Coronary artery (tissue), 2 donors: ENCODE results near the gene NLRC3.

Source experiments
- DNase-seq: peaks from one replicate; pipeline ENCODE4 v3.0.0-alpha.2; 2017; ENCODE audit warnings: low spot score
- H3K27ac ChIP-seq, 2 donors: fragments of 200-600 bp; sonication (generic); one replicate each; pipeline ENCODE4 v1.5.1; 2016 to 2019
- H3K4me3 ChIP-seq: fragments of 200-600 bp; sonication (generic); 2 replicates; pipeline ENCODE4 v1.5.1; 2016; ENCODE audit warnings: mild to moderate bottlenecking, moderate library complexity
- CTCF ChIP-seq: fragments of 200-600 bp; sonication (generic); IDR thresholded peaks from one replicate; pipeline ENCODE4 v1.5.1; 2019; ENCODE audit warnings: antibody characterized with exemption

The NLRC3 gene

DNA sequence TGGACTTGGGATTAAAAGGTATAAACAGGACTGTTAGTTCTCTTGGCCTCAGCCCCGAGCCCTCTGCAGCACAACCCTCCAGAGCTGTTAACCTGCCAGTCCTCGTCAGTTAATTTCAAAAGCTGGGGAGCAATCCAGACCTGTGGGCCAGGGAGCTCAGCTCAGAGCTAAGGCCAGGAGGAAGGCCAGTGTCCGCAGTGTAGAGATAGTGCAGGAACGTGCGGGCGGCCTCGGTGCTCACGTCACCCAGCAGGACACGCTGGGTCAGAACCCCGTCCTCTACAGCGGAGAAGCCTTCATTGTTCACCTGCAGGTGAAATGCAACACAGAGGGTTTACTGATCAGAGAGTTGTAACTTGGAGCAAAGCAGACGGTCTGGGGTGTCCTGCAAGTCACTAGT lies 15.4 kb upstream of the NLRC3 start:
- Histone ChIP-seq H3K4me3 (no peak overlapping the region), H3K27ac (no peak overlapping the region)
- no peak for TF ChIP-seq CTCF
- DNase-seq, result no peak

GRCh38 chr16:3591991-3592390 lies 14.8 kb upstream of the NLRC3 start:
- DNase-seq, result no peak
- TF ChIP-seq CTCF, result no peak
- no peak overlapping the region for H3K4me3 ChIP-seq
- H3K27ac ChIP-seq, result no peak overlapping the region

DNA sequence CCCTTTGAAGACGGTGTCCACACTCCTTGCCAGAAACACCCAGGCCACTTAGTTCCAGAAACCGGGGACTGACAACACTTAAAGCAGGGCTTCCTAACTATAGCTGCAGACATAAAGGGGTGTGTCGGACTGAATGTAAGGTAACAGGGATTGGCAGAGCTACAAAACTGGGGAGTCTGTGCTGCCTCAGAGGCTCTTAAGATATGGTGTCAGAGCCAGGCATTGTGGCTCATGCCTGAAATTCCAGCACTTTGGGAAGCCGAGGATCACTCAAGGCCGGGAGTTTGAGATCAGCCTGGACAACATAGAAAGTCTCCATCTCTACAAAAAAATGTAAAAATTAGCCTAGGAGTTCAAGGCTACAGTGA lies 14.2 kb upstream of the NLRC3 start:
- TF ChIP-seq CTCF, result no peak
- H3K27ac ChIP-seq, result no peak overlapping the region
- DNase-seq, result no peak
- H3K4me3 ChIP-seq, result no peak overlapping the region

- Histone ChIP-seq H3K4me3 (no peak overlapping the region), H3K27ac (no peak overlapping the region)
- no peak for TF ChIP-seq CTCF
- no peak for DNase-seq
Measured at GRCh38 chr16:3590736-3591435, 13.7 kb upstream of the NLRC3 start.

GRCh38 chr16:3589991-3590701 lies 12.9 kb upstream of the NLRC3 start:
- TF ChIP-seq CTCF, result no peak
- H3K27ac ChIP-seq, result no peak overlapping the region
- no peak overlapping the region for H3K4me3 ChIP-seq
- DNase-seq, result no peak

GRCh38 chr16:3589441-3589921 lies 12.3 kb upstream of the NLRC3 start:
- no peak for TF ChIP-seq CTCF
- DNase-seq, result no peak
- no peak overlapping the region for H3K27ac ChIP-seq
- H3K4me3 ChIP-seq, result no peak overlapping the region

- Histone ChIP-seq H3K27ac (no peak overlapping the region), H3K4me3 (no peak overlapping the region)
- no peak for DNase-seq
- no peak for TF ChIP-seq CTCF
Measured at GRCh38 chr16:3589001-3589400, 11.8 kb upstream of the NLRC3 start.
